ENCODE measurements around the gene SDC1.

SDC1 gene

GRCh38 chr2:20175931-20176330 is 49.0 kb downstream of the SDC1 start:
- in situ Hi-C loops (cut with HindIII; ENCODE audit: low sequenced_read_pairs), result no loop called here
- no peak overlapping the region for H3K4me3 ChIP-seq (ENCODE audit: low read depth, low read length)

GRCh38 chr2:20175267-20175666 is 49.7 kb downstream of the SDC1 start:
- in situ Hi-C loops (cut with HindIII; ENCODE audit: low sequenced_read_pairs), result no loop called here
- TF ChIP-seq CTCF (IDR thresholded peaks at IDR 0.05; ENCODE audit: low read depth, low read length), result no peak
- no peak for DNase-seq (ENCODE audit: low read depth, low spot score)
- no peak overlapping the region for H3K4me3 ChIP-seq (ENCODE audit: low read depth, low read length)

More at GRCh38 chr2:20175931-20176330, 49.0 kb downstream of the SDC1 start:
- DNase-seq (ENCODE audit: low read depth, low spot score), result no peak
- TF ChIP-seq CTCF (IDR thresholded peaks at IDR 0.05; ENCODE audit: low read depth, low read length), result no peak

GRCh38 chr2:20174410-20174809 is 50.5 kb downstream of the SDC1 start:
- in situ Hi-C loops (cut with HindIII; ENCODE audit: low sequenced_read_pairs), result no loop called here
- TF ChIP-seq CTCF (IDR thresholded peaks at IDR 0.05; ENCODE audit: low read depth, low read length), result no peak
- no peak overlapping the region for H3K4me3 ChIP-seq (ENCODE audit: low read depth, low read length)
- no peak for DNase-seq (ENCODE audit: low read depth, low spot score)

- no peak for DNase-seq (ENCODE audit: low read depth, low spot score)
- in situ Hi-C loops (cut with HindIII; ENCODE audit: low sequenced_read_pairs), result no loop called here
- TF ChIP-seq CTCF (IDR thresholded peaks at IDR 0.05; ENCODE audit: low read depth, low read length), result no peak
- H3K4me3 ChIP-seq (ENCODE audit: low read depth, low read length), result no peak overlapping the region
These were observed 51.2 kb downstream of the SDC1 start for GRCh38 chr2:20173496-20174402.

GRCh38 chr2:20173064-20173463 is 51.9 kb downstream of the SDC1 start:
- in situ Hi-C loops (cut with HindIII; ENCODE audit: low sequenced_read_pairs), result no loop called here

More at GRCh38 chr2:20173064-20173463, 51.9 kb downstream of the SDC1 start:
- H3K4me3 ChIP-seq (ENCODE audit: low read depth, low read length), result no peak overlapping the region
- TF ChIP-seq CTCF (IDR thresholded peaks at IDR 0.05; ENCODE audit: low read depth, low read length), result no peak
- DNase-seq (ENCODE audit: low read depth, low spot score), result no peak

All from astrocyte of the spinal cord (primary cell).